ENCODE data around the gene EDIL3.

- no peak for TF ChIP-seq POLR2A (IDR thresholded peaks at IDR 0.05)
- TF ChIP-seq, protein P1, sequence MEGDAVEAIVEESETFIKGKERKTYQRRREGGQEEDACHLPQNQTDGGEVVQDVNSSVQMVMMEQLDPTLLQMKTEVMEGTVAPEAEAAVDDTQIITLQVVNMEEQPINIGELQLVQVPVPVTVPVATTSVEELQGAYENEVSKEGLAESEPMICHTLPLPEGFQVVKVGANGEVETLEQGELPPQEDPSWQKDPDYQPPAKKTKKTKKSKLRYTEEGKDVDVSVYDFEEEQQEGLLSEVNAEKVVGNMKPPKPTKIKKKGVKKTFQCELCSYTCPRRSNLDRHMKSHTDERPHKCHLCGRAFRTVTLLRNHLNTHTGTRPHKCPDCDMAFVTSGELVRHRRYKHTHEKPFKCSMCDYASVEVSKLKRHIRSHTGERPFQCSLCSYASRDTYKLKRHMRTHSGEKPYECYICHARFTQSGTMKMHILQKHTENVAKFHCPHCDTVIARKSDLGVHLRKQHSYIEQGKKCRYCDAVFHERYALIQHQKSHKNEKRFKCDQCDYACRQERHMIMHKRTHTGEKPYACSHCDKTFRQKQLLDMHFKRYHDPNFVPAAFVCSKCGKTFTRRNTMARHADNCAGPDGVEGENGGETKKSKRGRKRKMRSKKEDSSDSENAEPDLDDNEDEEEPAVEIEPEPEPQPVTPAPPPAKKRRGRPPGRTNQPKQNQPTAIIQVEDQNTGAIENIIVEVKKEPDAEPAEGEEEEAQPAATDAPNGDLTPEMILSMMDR (IDR thresholded peaks at IDR 0.05), result no peak
Observed at GRCh38 chr5:83972909-83973308, 411.8 kb downstream of the EDIL3 start.

Data from suprapubic skin (tissue), 3 donors.